Endothelial cell of umbilical vein (primary cell): Measurements from ENCODE around the gene IGHMBP2. TPM values are rescaled to one million over a fixed set of nuclear protein-coding genes. Genes with fewer than 3 reads are reported as not detected.

ENCODE experiments used
- BruUV-seq: library from RNA; stranded (reverse); fragments of 400-500 nt; replicated peaks from 2 replicates; lab custom pipeline; 2021; lab: Mats Ljungman, UMichigan
- CTCF ChIA-PET: fragments of 300-600, 350-600 bp; sonication (Branson Sonifier 250); formaldehyde crosslinking; loops from one replicate; lab custom pipeline; 2021; ENCODE audit warnings: antibody characterized with exemption, inconsistent platforms; lab: Charles Lee
- POLR2A ChIA-PET: fragments of 300-600, 350-600 bp; sonication (Branson Sonifier 250); formaldehyde crosslinking; loops from one replicate; lab custom pipeline; 2021; ENCODE audit warnings: antibody characterized with exemption, inconsistent platforms; lab: Charles Lee
- DNase-seq: peaks from one replicate; pipeline ENCODE4 v3.0.0-alpha.2; 2011; ENCODE audit warnings: low read depth, low spot score
- FAIRE-seq: peaks from 2 replicates; lab custom pipeline; 2011; peaks lifted over from hg19 to GRCh38; lab: Jason Lieb, UNC
- H2AFZ ChIP-seq: 2 replicates; pipeline ENCODE4 v1.6.0; 2012; ENCODE audit warnings: low read depth, low read length, control low read depth, inconsistent platforms
- H3K27ac ChIP-seq: 2 replicates; pipeline ENCODE4 v1.5.1; 2011; ENCODE audit warnings: low read depth, mild to moderate bottlenecking, control low read depth, low read length, moderate library complexity; ENCODE audit not compliant: insufficient read depth
- H3K27me3 ChIP-seq, 2 experiments: 2 replicates each; pipeline versions ENCODE4 v1.6.0 to v1.6.1; 2011; ENCODE audit warnings: low read length in 2 of 2, mixed read lengths in 1 of 2; ENCODE audit not compliant: control insufficient read depth in 2 of 2, insufficient read depth in 2 of 2
- H3K36me3 ChIP-seq, 2 experiments: 2 replicates in 1 of 2; 3 replicates in 1 of 2; pipeline ENCODE4 v1.5.1; 2011; ENCODE audit warnings: low read length in 2 of 2, mild to moderate bottlenecking in 1 of 2, moderate library complexity in 1 of 2; ENCODE audit not compliant: control insufficient read depth in 2 of 2, insufficient read depth in 2 of 2; ENCODE audit errors: extremely low read depth in 1 of 2
- H3K4me1 ChIP-seq: 3 replicates; pipeline ENCODE4 v1.5.1; 2011; ENCODE audit warnings: mild to moderate bottlenecking, low read length; ENCODE audit not compliant: control insufficient read depth, insufficient read depth; ENCODE audit errors: extremely low read depth
- H3K4me2 ChIP-seq: 2 replicates; pipeline ENCODE4 v1.6.1; 2011; ENCODE audit warnings: low read length, control low read depth, mixed read lengths; ENCODE audit not compliant: insufficient read depth
- H3K4me3 ChIP-seq, 3 experiments: fragments of 200-600 bp in 1 of 3; sonication (generic), shearing (Covaris generic) in 1 of 3; replicated peaks in 1 of 3; 2 replicates each; pipeline ENCODE4 v1.5.1; 2011 to 2016; ENCODE audit warnings: control low read depth in 3 of 3, low read length in 3 of 3, mild to moderate bottlenecking in 2 of 3, inconsistent platforms in 1 of 3, low read depth in 1 of 3, moderate library complexity in 1 of 3; ENCODE audit not compliant: insufficient read depth in 1 of 3
- H3K79me2 ChIP-seq: 2 replicates; pipeline ENCODE4 v1.6.0; 2012; ENCODE audit warnings: low read length, inconsistent platforms; ENCODE audit not compliant: control insufficient read depth, insufficient read depth
- H3K9ac ChIP-seq: replicated peaks from 2 replicates; pipeline ENCODE3; 2011; ENCODE audit warnings: low read length, control low read depth; ENCODE audit not compliant: insufficient read depth; ENCODE audit errors: extremely low read depth
- H3K9me1 ChIP-seq: replicated peaks from 3 replicates; pipeline ENCODE4 v1.6.0; 2011; ENCODE audit warnings: mild to moderate bottlenecking, low read length; ENCODE audit not compliant: control insufficient read depth, insufficient read depth; ENCODE audit errors: extremely low read depth
- H3K9me3 ChIP-seq: replicated peaks from 2 replicates; pipeline ENCODE4 v1.5.1; 2012; ENCODE audit warnings: low read length, inconsistent platforms; ENCODE audit not compliant: control insufficient read depth, insufficient read depth
- H4K20me1 ChIP-seq: replicated peaks from 2 replicates; pipeline ENCODE3; 2011; ENCODE audit warnings: mild to moderate bottlenecking, low read length; ENCODE audit not compliant: control insufficient read depth, insufficient read depth; ENCODE audit errors: extremely low read depth
- EZH2 ChIP-seq: IDR thresholded peaks from 2 replicates; pipeline ENCODE4 v1.6.1; 2012; ENCODE audit warnings: borderline replicate concordance, low read depth, mild to moderate bottlenecking, moderate library complexity, low read length, inconsistent platforms; ENCODE audit not compliant: severe bottlenecking
- FOS ChIP-seq: IDR thresholded peaks from 2 replicates; pipeline ENCODE4 v1.6.1; 2011; ENCODE audit warnings: mild to moderate bottlenecking, low read length, moderate library complexity, borderline replicate concordance; ENCODE audit not compliant: insufficient read depth
- GATA2 ChIP-seq: IDR thresholded peaks from 2 replicates; pipeline ENCODE4 v1.7.0; 2011; ENCODE audit warnings: low read depth, mild to moderate bottlenecking, moderate library complexity, mixed read lengths, low read length; ENCODE audit not compliant: insufficient read length, insufficient read depth
- JUN ChIP-seq: IDR thresholded peaks from 2 replicates; pipeline ENCODE4 v1.6.1; 2011; ENCODE audit warnings: borderline replicate concordance, low read depth; ENCODE audit not compliant: insufficient read length, insufficient read depth
- MYC ChIP-seq: IDR thresholded peaks from one replicate; pipeline ENCODE4 v1.6.1; 2011; ENCODE audit warnings: mild to moderate bottlenecking, low read depth, low read length
- POLR2A ChIP-seq: IDR thresholded peaks from 2 replicates; pipeline ENCODE4 v1.6.1; 2012; ENCODE audit warnings: low read depth, mild to moderate bottlenecking, control low read depth, low read length
- POLR2AphosphoS5 ChIP-seq: IDR thresholded peaks from 2 replicates; pipeline ENCODE4 v1.6.1; 2012; ENCODE audit warnings: low read depth, mild to moderate bottlenecking, control low read depth, low read length, moderate library complexity; ENCODE audit not compliant: insufficient read depth
- dilution Hi-C: fragments of 300-500 bp; cut with MboI; formaldehyde crosslinking; loops from one replicate; pipeline ENCODE4 v1.15.0; 2019; ENCODE audit warnings: low sequenced_read_pairs; ENCODE audit not compliant: extremely low pct_ligation_motif_present
- intact Hi-C: fragments of 100-400 bp; cut with micrococcal nuclease; formaldehyde crosslinking; loops from one replicate; pipeline ENCODE4 v1.10.0; 2022
- polyA plus RNA-seq, 4 experiments: library from polyadenylated mRNA; depleted of rRNA in 3 of 4; stranded (reverse) in 3 of 4; unstranded in 1 of 4; fragments of >200 nt; gene quantifications; 2 replicates each; pipeline versions ENCODE4 v1.2.1 to v1.2.3, GENCODE V29; 2011 to 2012; ENCODE audit warnings: missing spikeins in 1 of 4
- total RNA-seq: library from RNA; stranded (reverse); gene quantifications from 2 replicates; pipeline ENCODE4 v1.2.3, GENCODE V29; 2021
- TF ChIP-seq, protein P1 (sequence below), 2 donors: IDR thresholded peaks; 1 replicate in 1 of 2; 2 replicates in 1 of 2; pipeline ENCODE4 v1.5.1; 2011; ENCODE audit warnings: low read length in 2 of 2, mild to moderate bottlenecking in 2 of 2, moderate library complexity in 2 of 2, control low read depth in 1 of 2, inconsistent platforms in 1 of 2, low read depth in 1 of 2; ENCODE audit not compliant: insufficient read depth in 1 of 2; ENCODE audit errors: extremely low read depth in 1 of 2
- TF ChIP-seq, protein P2 (sequence below): IDR thresholded peaks from 2 replicates; pipeline ENCODE4 v1.6.1; 2011; ENCODE audit not compliant: insufficient read depth, insufficient read length

Gene IGHMBP2
- total and polyA plus RNA-seq, 2 donors (not counting 3 experiments of a cell fraction or from before 2014, with no cell fraction given) = 10.9 to 25.1 TPM

DNA sequence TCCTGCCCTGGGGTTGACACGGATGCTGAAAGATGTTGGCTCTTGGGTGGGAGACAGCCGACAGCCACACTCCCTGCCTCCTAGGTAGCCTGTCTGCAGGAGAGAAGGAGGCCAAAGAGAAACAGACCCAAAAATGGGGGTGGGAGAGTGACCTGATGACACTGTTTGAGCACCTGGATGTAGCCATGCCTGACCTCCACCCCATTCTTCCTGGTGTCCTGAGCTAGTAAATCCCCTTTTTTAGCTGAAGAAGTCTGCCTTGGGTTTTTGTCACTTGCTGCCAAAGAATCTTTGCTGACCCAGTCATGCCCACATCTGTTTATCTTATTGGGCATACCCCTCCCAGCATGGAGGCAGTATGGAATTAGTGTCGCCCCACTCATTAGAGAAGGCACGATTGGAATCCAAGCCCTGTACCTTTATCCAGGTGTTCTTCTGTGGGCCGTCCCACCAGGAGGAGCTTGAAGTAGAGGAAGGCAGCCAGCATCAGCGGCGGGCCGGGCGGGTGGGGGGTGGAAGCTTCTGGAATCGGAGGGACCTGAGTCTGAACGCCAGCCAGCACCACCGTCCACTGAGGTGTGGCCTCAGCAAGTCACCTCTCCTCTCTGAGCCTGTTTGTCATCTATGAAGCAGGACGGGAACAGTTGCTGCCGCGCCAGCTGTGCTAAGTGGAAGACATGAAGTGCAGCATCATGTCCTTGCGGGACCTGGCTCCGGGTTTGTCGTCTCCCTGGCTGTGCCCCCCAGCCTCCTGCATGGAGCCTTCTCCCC is 37.8 kb downstream of the IGHMBP2 start:
- TF ChIP-seq EZH2 (no peak), GATA2 (no peak), FOS (no peak), MYC (no peak), POLR2AphosphoS5 (no peak), POLR2A (no peak), JUN (no peak)
- TF ChIP-seq, protein P1, sequence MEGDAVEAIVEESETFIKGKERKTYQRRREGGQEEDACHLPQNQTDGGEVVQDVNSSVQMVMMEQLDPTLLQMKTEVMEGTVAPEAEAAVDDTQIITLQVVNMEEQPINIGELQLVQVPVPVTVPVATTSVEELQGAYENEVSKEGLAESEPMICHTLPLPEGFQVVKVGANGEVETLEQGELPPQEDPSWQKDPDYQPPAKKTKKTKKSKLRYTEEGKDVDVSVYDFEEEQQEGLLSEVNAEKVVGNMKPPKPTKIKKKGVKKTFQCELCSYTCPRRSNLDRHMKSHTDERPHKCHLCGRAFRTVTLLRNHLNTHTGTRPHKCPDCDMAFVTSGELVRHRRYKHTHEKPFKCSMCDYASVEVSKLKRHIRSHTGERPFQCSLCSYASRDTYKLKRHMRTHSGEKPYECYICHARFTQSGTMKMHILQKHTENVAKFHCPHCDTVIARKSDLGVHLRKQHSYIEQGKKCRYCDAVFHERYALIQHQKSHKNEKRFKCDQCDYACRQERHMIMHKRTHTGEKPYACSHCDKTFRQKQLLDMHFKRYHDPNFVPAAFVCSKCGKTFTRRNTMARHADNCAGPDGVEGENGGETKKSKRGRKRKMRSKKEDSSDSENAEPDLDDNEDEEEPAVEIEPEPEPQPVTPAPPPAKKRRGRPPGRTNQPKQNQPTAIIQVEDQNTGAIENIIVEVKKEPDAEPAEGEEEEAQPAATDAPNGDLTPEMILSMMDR (IDR thresholded peaks at IDR 0.05; ENCODE audit: extremely low read depth in 1 of 2, insufficient read depth in 1 of 2, low read depth in 1 of 2, low read length in 2 of 2) = no peak
- TF ChIP-seq, protein P2, sequence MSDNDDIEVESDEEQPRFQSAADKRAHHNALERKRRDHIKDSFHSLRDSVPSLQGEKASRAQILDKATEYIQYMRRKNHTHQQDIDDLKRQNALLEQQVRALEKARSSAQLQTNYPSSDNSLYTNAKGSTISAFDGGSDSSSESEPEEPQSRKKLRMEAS = no peak
- Histone ChIP-seq H3K27ac (no peak overlapping the region), H3K9me3 (no peaks in the 10 kb centered on the region), H3K4me3 (no peak overlapping the region), H3K9ac (no peak overlapping the region), H3K27me3 (no peaks in the 10 kb centered on the region), H4K20me1 (no peaks in the 10 kb centered on the region), H3K4me2 (no peak overlapping the region), H3K9me1 (no peaks in the 10 kb centered on the region), H3K4me1 (no peaks in the 10 kb centered on the region), H2AFZ (no peak overlapping the region), H3K36me3 (peaks cover 3 to 27% of the 10 kb centered on the region in 2 experiments), H3K79me2 (no peaks in the 10 kb centered on the region)
- FAIRE-seq (no peak), DNase-seq (no peak)
- ChIA-PET POLR2A (no interaction called here), CTCF (interaction anchor here (0.7 to 1.2 kb wide), 2 partner anchors 9 to 16 kb away, joined by 3 read pairs; no protein-coding TSS in a partner anchor)
- dilution Hi-C loops (no loop called here), intact Hi-C loops (no loop called here)
- BruUV-seq = no TSS peak
